GM12801 (cell line): ENCODE measurements around the gene FCN1.

Experiments
- TF ChIP-seq, protein P1 (sequence below): IDR thresholded peaks from one replicate; pipeline ENCODE4 v1.5.1; 2011; ENCODE audit warnings: control low read depth; ENCODE audit not compliant: insufficient read length; ENCODE audit errors: extremely low read depth

Gene FCN1

GRCh38 chr9:134870301-134870694 lies 47.4 kb downstream of the FCN1 start:
- TF ChIP-seq, protein P1, sequence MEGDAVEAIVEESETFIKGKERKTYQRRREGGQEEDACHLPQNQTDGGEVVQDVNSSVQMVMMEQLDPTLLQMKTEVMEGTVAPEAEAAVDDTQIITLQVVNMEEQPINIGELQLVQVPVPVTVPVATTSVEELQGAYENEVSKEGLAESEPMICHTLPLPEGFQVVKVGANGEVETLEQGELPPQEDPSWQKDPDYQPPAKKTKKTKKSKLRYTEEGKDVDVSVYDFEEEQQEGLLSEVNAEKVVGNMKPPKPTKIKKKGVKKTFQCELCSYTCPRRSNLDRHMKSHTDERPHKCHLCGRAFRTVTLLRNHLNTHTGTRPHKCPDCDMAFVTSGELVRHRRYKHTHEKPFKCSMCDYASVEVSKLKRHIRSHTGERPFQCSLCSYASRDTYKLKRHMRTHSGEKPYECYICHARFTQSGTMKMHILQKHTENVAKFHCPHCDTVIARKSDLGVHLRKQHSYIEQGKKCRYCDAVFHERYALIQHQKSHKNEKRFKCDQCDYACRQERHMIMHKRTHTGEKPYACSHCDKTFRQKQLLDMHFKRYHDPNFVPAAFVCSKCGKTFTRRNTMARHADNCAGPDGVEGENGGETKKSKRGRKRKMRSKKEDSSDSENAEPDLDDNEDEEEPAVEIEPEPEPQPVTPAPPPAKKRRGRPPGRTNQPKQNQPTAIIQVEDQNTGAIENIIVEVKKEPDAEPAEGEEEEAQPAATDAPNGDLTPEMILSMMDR, result no peak

DNA sequence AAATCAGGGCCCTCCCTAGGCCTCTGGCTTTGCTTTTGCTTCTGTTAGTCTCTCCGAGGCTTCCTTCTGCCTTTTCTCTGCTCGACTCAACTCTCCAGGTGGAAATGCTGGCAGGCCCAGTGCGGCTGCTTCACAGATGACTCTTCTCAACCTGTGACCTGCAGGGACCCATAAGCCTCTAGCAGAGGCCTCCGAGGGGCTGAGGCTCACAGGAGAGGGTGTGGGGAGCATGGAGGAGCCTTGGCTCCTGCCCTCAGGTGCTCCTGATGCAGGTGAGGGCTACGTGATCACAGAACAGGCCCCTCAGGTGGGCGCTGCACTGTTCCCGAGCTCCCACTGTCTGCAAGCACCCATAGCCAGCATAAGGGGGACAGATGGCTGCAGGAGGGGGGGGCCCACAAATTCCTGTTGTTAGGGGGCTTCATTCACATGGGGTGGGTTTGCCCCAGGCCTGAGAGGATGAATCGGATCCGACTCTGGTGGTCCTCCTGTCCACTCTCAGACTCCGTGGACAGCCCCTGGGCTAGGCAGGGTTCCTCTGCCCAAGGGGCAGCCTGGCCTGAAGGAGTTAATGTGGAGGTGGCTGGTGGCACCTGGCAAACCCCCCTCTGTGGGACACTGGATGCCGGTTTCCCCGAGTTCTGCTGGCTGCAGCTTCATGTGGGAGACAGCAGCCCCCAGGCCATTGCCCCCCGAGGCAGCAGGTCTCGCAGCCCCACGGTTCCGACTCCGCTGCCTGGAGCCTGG lies 48.0 kb downstream of the FCN1 start:
- TF ChIP-seq, protein P1, result no peak

DNA sequence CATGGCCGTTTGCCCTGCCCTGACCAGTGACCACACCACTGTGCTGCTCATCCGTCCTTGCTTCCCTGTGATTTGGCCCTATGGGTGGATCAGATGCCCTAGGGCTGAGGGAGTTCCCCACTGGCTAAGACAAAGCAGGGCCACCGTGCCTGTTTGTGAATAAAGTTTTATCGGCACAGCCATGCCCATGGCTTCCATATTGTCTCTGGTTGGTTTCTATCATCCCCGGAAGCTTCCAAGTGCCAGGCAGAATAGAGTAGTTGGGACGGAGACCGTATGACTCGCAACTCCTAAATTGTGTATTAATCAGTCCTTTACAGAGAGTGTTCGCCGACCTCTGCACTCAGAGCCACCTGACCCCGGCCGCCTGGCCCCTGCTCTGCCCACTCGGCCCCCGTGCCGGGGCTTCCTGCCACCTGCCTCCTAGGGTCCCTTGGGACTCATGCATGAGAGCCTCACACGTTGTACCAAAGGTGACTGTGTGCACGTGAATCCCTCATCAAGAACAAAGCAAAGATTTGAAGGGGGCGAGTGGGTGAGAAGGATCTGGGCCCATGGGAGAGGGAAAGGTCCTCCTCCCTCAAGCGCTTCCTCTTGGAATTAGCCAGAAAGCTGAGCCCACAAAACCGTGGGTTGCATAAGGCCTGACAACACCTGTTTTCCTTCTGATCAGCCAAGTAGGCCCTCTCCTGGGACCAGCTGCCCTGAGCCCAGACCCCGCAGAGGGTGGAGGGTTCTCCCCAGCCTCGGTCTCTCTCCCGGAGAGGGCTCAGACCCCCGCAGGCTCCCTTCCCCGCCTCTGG lies 48.8 kb downstream of the FCN1 start:
- TF ChIP-seq, protein P1, result no peak

DNA sequence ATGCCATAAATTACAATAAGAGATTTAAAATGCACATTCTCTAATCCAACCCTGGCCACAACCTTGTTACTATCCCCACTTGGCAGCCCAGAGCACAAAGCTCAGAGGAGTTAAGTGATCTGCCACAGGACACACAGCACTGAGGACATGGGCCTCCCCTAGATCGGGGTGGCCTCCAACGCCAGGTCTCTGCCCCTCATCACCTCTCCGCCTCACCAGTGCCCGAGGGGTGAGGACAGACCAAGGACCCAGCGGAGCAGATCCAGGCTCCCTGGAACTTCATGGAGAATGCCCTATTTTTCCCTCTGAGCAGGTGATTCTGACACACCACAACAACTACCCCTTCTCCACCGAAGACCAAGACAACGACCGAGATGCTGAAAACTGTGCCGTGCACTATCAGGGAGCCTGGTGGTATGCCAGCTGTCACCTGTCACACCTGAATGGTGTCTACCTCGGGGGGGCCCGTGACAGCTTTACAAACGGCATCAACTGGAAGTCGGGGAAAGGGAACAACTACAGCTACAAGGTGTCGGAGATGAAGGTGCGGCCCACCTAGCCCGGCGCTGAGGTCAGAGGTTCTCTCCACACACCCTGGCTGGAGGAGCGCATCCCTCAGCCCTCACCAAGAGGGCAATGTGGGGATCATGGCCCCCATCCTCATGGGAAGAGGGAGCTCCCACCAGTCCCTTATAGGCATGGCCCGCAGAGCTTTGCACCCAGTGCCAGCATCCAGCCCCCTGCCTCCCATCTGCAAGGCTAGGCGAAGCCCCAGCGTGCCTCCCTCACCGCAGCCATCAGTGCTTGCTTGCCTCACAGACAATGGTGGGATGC lies 49.6 kb downstream of the FCN1 start:
- TF ChIP-seq, protein P1, result no peak

GRCh38 chr9:134864821-134865190 lies 52.9 kb downstream of the FCN1 start:
- TF ChIP-seq, protein P1, result no peak

DNA sequence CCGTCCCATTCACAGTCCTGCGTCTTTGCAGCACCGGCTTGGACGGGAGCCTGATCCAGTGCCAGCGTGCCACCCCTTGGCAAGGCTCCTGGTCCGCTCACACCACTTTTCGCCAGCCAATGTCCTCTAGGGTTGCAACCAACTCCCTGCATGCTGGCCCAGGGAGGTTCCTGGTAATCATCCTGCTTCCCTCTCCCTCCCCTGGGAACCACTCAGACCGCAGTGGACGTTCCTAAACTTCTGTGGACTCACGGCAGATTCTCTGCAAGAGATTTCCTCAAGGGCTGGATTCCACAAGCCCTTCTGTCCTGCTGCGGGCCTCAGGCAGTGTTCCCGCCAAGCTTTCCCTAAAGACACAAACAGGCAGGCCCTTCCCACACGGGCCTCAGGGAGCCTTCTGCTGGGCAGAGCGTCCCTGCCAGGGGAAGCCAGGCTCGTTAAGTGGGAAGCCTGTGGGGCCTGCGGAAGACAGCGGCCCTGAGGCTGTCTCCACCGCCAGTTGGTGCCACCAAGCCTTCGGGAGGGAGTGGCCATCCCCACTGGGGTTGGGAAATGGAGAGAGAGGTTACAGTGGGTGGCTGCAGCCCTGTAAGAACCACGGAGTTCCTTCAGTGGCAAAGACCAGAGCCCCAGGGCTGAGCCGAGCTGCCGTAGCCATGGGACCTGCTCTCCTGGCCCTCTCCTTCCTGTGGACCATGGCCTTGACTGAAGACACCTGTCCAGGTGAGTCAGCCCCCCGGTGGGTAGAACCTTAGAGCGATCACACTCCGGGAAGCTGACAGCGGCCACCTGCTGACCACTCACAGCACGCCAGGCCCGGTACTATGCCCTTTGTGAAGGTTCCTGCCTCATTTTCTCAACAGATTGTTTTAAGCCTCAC lies 53.5 kb downstream of the FCN1 start:
- TF ChIP-seq, protein P1, result no peak
